ENCODE data around the gene DNM3. TPM values are rescaled to one million over a fixed set of nuclear protein-coding genes. Genes with fewer than 3 reads are reported as not detected.

Gene DNM3
- total RNA-seq, 1 donor from 2014 or later, result 9.6 TPM

GRCh38 chr1:171801487-171801891 lies 39.8 kb upstream of the DNM3 start:
- Histone ChIP-seq H3K4me3 (no peak overlapping the region), H3K27me3 (no peaks in the 10 kb centered on the region), H3K27ac (no peak overlapping the region), H3K4me1 (no peaks in the 10 kb centered on the region), H3K9me3 (no peaks in the 10 kb centered on the region), H3K36me3 (peaks cover 12 to 17% of the 10 kb centered on the region in 2 donors)
- peak; percentile 56 to 82 (median 80) for TF ChIP-seq CTCF (IDR thresholded peaks at IDR 0.05)
- intact Hi-C loops (cut with DNase I), result loop anchor here (1.0 to 5.0 kb wide), 2 partner anchors 184 to 641 kb away; partner anchors contain the start of gene PIGC
- DNase-seq (ENCODE audit: low spot score in 2 of 2), result no peak

DNA sequence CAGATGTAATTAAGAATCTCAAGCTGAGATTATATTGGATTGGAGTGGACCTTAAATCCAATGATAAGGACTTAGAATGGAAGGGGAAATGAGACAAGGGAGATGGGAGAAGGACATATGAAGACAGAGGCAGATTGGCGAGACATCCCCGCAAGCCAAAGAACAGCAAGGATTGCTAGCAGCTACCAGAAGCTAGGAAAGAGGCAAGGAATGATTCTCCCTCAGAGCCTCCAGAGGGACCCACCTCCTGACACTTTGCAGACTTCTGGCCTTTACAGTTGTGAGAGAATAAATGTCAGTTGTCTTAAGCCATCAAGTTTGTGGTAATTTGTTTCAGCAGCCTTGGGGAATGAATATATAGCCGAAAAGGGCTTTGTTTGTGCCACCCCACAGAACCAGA lies 39.1 kb upstream of the DNM3 start:
- Histone ChIP-seq H3K27ac (no peak overlapping the region), H3K4me3 (no peak overlapping the region), H3K36me3 (peaks cover 5 to 10% of the 10 kb centered on the region in 2 donors), H3K9me3 (no peaks in the 10 kb centered on the region), H3K4me1 (no peaks in the 10 kb centered on the region), H3K27me3 (no peaks in the 10 kb centered on the region)
- TF ChIP-seq CTCF (IDR thresholded peaks at IDR 0.05), result no peak
- no peak for DNase-seq (ENCODE audit: low spot score in 2 of 2)
- intact Hi-C loops (cut with DNase I), result loop anchor here (5.0 kb wide), 1 partner anchor 640 kb away; the partner anchor contains the start of gene PIGC

DNA sequence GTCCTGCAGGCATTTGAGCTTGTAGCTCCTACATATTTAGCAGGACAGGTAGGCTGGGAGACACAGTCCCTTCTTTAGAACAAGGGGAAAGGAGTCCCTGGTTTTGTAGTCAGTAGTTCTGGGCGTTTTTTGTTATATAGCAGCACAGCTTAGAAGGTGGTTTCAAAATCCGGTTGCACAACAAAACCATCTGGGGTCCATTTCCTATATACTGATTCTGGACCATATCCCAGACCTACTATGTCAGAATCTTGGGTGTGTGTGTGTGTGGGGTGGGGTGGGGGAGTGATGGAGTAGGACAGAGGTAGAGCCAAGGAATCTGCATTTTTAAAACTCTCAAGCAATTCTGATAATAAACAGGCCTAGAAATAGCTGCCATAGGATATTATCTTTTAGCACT lies 38.3 kb upstream of the DNM3 start:
- no peaks in the 10 kb centered on the region for H3K27me3 ChIP-seq
- no peak for TF ChIP-seq CTCF (IDR thresholded peaks at IDR 0.05)
- H3K4me3 ChIP-seq, result no peak overlapping the region
- intact Hi-C loops (cut with DNase I), result loop anchor here (5.0 kb wide), 1 partner anchor 639 kb away; the partner anchor contains the start of gene PIGC
- no peak for DNase-seq (ENCODE audit: low spot score in 2 of 2)
- H3K4me1 ChIP-seq, result no peaks in the 10 kb centered on the region
- H3K36me3 ChIP-seq, result peaks cover 0 to 2% of the 10 kb centered on the region in 2 donors
- H3K27ac ChIP-seq, result no peak overlapping the region
- no peaks in the 10 kb centered on the region for H3K9me3 ChIP-seq

DNA sequence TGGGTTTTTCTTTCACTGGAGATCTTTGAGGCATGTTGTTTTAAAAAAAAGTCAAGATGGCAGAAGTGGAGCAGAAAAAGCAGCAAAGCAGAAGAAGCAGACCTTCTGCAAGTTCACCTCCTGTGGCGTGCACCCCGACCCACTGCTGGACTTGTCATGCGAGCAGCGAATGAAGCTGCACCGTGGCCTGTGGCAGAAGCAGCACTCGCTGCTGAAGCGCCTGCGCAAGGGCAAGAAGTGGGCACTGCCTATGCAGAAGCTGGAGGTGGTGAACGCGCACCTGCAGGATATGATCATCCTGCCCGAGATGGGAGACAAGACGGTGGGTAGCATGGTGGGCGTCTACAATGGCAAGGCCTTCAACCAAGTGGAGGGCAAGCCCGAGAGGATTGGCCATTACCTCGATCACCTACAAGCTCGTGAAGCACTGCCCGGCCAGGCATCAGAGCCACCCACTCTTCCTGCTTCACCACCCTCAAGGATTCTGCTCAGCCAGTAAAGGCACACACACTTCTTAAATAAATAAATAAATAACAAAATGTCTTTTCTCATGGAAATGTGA lies 37.8 kb upstream of the DNM3 start:
- Histone ChIP-seq H3K27ac (no peak overlapping the region), H3K27me3 (no peaks in the 10 kb centered on the region), H3K4me1 (no peaks in the 10 kb centered on the region), H3K4me3 (no peak overlapping the region), H3K9me3 (no peaks in the 10 kb centered on the region), H3K36me3 (no peaks in the 10 kb centered on the region)
- DNase-seq (ENCODE audit: low spot score in 2 of 2), result no peak
- intact Hi-C loops (cut with DNase I), result loop anchor here (5.0 kb wide), 1 partner anchor 639 kb away; the partner anchor contains the start of gene PIGC
- TF ChIP-seq CTCF (IDR thresholded peaks at IDR 0.05), result no peak

DNA sequence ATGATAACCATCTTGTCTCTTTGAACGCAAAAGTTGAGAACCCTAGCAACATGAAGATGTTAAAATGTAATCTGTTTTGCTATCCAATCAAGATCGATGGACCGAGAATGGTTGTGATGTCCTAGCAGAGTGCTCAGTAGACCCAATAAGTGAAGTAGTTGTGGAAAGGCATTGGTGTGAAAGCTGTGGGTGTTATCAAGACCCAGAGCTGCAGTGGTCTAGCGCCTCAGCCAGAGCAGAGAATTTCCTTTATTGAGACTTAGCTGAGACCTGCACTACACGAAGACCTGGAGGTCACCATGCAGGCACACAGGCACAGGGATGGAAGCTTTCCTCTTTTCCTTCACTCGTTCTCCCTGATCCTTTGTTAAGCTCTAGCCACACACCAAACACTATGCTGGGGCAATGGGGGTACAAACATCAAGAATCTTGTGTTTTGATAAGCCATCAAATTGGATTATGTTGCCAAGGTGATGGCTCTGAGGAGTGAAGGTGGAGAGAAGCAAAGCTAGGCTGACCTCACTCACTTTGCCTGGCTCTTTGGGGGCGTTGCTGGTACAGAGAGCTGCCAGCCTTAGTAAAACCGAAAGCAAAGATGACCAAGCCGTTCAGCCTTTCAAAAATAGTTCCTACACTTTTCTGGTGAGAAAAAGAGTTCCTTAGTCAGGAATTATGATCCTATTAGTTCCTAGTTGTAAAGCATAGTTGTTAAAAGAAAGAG lies 35.7 kb upstream of the DNM3 start:
- H3K27me3 ChIP-seq, result no peaks in the 10 kb centered on the region
- H3K4me3 ChIP-seq, result peak overlapping the region; percentile 15 to 43
- no peak for DNase-seq (ENCODE audit: low spot score in 2 of 2)
- H3K27ac ChIP-seq, result peak overlapping the region in 1 of 2 donors; percentile 34
- H3K36me3 ChIP-seq, result no peaks in the 10 kb centered on the region
- H3K4me1 ChIP-seq, result no peaks in the 10 kb centered on the region
- intact Hi-C loops (cut with DNase I), result no loop called here
- H3K9me3 ChIP-seq, result no peaks in the 10 kb centered on the region
- no peak for TF ChIP-seq CTCF (IDR thresholded peaks at IDR 0.05)

Measured in ascending aorta (tissue), 2 donors.